ENCODE results near the gene ARHGEF7. TPM values are rescaled to one million over a fixed set of nuclear protein-coding genes. Genes with fewer than 3 reads are reported as not detected.

ARHGEF7 gene
- total RNA-seq, 1 donor from 2014 or later, result 63.7 TPM

GRCh38 chr13:111283991-111284390 lies 168.9 kb downstream of the ARHGEF7 start:
- DNase-seq (no peak), ATAC-seq (no peak)
- H3K36me3 ChIP-seq, result peaks cover 100% of the 10 kb centered on the region
- peaks cover 15% of the 10 kb centered on the region for H3K4me1 ChIP-seq
- H3K4me3 ChIP-seq, result no peak overlapping the region
- TF ChIP-seq, protein P1, sequence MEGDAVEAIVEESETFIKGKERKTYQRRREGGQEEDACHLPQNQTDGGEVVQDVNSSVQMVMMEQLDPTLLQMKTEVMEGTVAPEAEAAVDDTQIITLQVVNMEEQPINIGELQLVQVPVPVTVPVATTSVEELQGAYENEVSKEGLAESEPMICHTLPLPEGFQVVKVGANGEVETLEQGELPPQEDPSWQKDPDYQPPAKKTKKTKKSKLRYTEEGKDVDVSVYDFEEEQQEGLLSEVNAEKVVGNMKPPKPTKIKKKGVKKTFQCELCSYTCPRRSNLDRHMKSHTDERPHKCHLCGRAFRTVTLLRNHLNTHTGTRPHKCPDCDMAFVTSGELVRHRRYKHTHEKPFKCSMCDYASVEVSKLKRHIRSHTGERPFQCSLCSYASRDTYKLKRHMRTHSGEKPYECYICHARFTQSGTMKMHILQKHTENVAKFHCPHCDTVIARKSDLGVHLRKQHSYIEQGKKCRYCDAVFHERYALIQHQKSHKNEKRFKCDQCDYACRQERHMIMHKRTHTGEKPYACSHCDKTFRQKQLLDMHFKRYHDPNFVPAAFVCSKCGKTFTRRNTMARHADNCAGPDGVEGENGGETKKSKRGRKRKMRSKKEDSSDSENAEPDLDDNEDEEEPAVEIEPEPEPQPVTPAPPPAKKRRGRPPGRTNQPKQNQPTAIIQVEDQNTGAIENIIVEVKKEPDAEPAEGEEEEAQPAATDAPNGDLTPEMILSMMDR (IDR thresholded peaks at IDR 0.05), result no peak
- intact Hi-C loops (cut with DNase I), result no loop called here
- no peaks in the 10 kb centered on the region for H3K9me3 ChIP-seq
- no peak overlapping the region for H3K27ac ChIP-seq
- no peaks in the 10 kb centered on the region for H3K27me3 ChIP-seq (ENCODE audit: low read depth)

DNA sequence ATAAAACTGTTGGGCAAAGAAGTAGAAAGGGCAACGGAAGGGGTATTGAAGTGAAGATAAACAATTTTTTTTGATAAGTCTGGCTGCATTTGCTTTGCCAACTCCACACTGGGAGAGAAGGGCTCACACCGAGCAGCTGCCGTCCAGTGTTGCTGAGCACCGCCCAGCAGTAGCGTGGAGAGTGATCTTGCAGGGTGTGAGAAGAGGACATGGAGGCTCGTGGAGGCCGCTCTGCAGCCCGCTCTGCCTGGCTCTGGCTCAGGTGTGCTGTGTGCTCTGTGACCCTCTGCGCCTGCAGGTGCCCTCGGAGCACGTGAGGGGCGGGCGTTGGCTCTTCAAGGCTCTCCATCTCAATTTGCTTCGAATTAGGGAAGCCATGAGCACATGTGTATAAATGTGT lies 169.5 kb downstream of the ARHGEF7 start:
- no peak for ATAC-seq
- H3K4me3 ChIP-seq, result no peak overlapping the region
- no peak overlapping the region for H3K27ac ChIP-seq
- H3K36me3 ChIP-seq, result peaks cover 100% of the 10 kb centered on the region
- TF ChIP-seq, protein P1 (IDR thresholded peaks at IDR 0.05), result no peak
- no peaks in the 10 kb centered on the region for H3K27me3 ChIP-seq (ENCODE audit: low read depth)
- H3K9me3 ChIP-seq, result no peaks in the 10 kb centered on the region
- no peak for DNase-seq
- peaks cover 15% of the 10 kb centered on the region for H3K4me1 ChIP-seq
- intact Hi-C loops (cut with DNase I), result no loop called here

- DNase-seq (no peak), ATAC-seq (no peak)
- Histone ChIP-seq H3K4me3 (no peak overlapping the region), H3K36me3 (peaks cover 98% of the 10 kb centered on the region), H3K9me3 (no peaks in the 10 kb centered on the region), H3K27me3 (ENCODE audit: low read depth) (no peaks in the 10 kb centered on the region), H3K4me1 (peaks cover 15% of the 10 kb centered on the region), H3K27ac (no peak overlapping the region)
- intact Hi-C loops (cut with DNase I), result no loop called here
- TF ChIP-seq, protein P1 (IDR thresholded peaks at IDR 0.05), result no peak
Observed at GRCh38 chr13:111286162-111286561, 171.1 kb downstream of the ARHGEF7 start.

GRCh38 chr13:111286749-111287148 lies 171.6 kb downstream of the ARHGEF7 start:
- H3K36me3 ChIP-seq, result peaks cover 97% of the 10 kb centered on the region
- no peaks in the 10 kb centered on the region for H3K27me3 ChIP-seq (ENCODE audit: low read depth)
- no peak overlapping the region for H3K4me3 ChIP-seq
- no peaks in the 10 kb centered on the region for H3K9me3 ChIP-seq
- ATAC-seq (peak in 1 of 2 donors; percentile 18), DNase-seq (no peak)
- TF ChIP-seq, protein P1 (IDR thresholded peaks at IDR 0.05), result no peak
- H3K27ac ChIP-seq, result no peak overlapping the region
- intact Hi-C loops (cut with DNase I), result no loop called here
- H3K4me1 ChIP-seq, result peaks cover 10% of the 10 kb centered on the region

DNA sequence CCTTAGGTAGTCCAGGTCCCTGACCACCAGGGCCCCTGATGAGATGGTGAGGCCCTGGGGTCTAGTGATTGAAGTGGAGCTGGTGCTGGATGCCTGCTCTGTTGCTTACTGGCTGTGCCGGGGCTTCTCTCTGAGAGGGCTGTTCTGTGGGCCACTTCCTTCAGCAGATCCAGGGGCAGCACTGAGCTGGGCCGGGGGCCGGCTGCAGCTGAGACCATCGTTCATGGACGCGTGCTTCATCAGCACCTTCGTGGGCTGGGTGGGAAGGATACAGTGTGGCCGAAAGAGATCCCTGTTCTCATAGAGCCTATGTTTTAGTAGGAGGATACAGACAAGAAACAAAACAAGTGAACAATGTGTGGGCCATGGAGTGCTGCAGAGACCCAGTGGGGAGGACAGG lies 172.1 kb downstream of the ARHGEF7 start:
- Histone ChIP-seq H3K4me3 (no peak overlapping the region), H3K4me1 (peaks cover 6% of the 10 kb centered on the region), H3K27ac (no peak overlapping the region), H3K9me3 (no peaks in the 10 kb centered on the region), H3K27me3 (ENCODE audit: low read depth) (no peaks in the 10 kb centered on the region), H3K36me3 (peaks cover 97% of the 10 kb centered on the region)
- ATAC-seq, result no peak
- DNase-seq, result no peak
- TF ChIP-seq, protein P1 (IDR thresholded peaks at IDR 0.05), result no peak
- intact Hi-C loops (cut with DNase I), result no loop called here

- no peak overlapping the region for H3K27ac ChIP-seq
- no peak for DNase-seq
- TF ChIP-seq, protein P1 (IDR thresholded peaks at IDR 0.05), result no peak
- H3K4me3 ChIP-seq, result no peak overlapping the region
- no peaks in the 10 kb centered on the region for H3K4me1 ChIP-seq
- intact Hi-C loops (cut with DNase I), result no loop called here
- H3K9me3 ChIP-seq, result no peaks in the 10 kb centered on the region
- H3K36me3 ChIP-seq, result peaks cover 97% of the 10 kb centered on the region
- no peaks in the 10 kb centered on the region for H3K27me3 ChIP-seq (ENCODE audit: low read depth)
- no peak for ATAC-seq
Observed at GRCh38 chr13:111288276-111288675, 173.2 kb downstream of the ARHGEF7 start.

Data from lower lobe of right lung (tissue), 2 donors.